Smooth muscle cell (in vitro differentiated cells): ENCODE data around the gene ORM1. TPM values are rescaled to one million over a fixed set of nuclear protein-coding genes. Genes with fewer than 3 reads are reported as not detected.

Source experiments
- DNase-seq: peaks from one replicate; lab custom pipeline; 2025; ENCODE audit not compliant: unreplicated experiment; lab: John Stamatoyannopoulos, UW
- H2AFZ ChIP-seq: fragments of 200-600 bp; sonication (generic); 2 replicates; pipeline ENCODE4 v1.6.0; 2016; ENCODE audit warnings: antibody characterized with exemption, low read depth, mild to moderate bottlenecking
- H3F3A ChIP-seq: fragments of 200-600 bp; sonication (generic); 2 replicates; pipeline ENCODE4 v1.6.0; 2017; ENCODE audit warnings: antibody characterized with exemption, low read depth
- H3K27ac ChIP-seq: fragments of 200-600 bp; sonication (generic); 2 replicates; pipeline ENCODE4 v1.5.1; 2016; ENCODE audit warnings: low read depth, mild to moderate bottlenecking
- H3K27me3 ChIP-seq: fragments of 200-600 bp; sonication (generic); 2 replicates; pipeline ENCODE4 v1.6.1; 2016; ENCODE audit warnings: low read depth, mild to moderate bottlenecking
- H3K36me3 ChIP-seq: fragments of 200-600 bp; sonication (generic); 2 replicates; pipeline ENCODE4 v1.5.1; 2016; ENCODE audit warnings: low read depth
- H3K4me1 ChIP-seq: fragments of 200-600 bp; sonication (generic); 2 replicates; pipeline ENCODE4 v1.5.1; 2016; ENCODE audit warnings: low read depth
- H3K4me2 ChIP-seq: fragments of 200-600 bp; sonication (generic); 2 replicates; pipeline ENCODE4 v1.6.0; 2016; ENCODE audit warnings: mild to moderate bottlenecking
- H3K4me3 ChIP-seq: fragments of 200-600 bp; sonication (generic); 2 replicates; pipeline ENCODE4 v1.5.1; 2016; ENCODE audit warnings: mild to moderate bottlenecking
- H3K79me2 ChIP-seq: fragments of 200-600 bp; sonication (generic); 2 replicates; pipeline ENCODE4 v1.6.0; 2016; ENCODE audit warnings: low read depth, mild to moderate bottlenecking
- H3K9ac ChIP-seq: fragments of 200-600 bp; sonication (generic); 2 replicates; pipeline ENCODE4 v1.6.0; 2016; ENCODE audit warnings: low read depth
- H3K9me3 ChIP-seq: fragments of 200-600 bp; sonication (generic); replicated peaks from 2 replicates; pipeline ENCODE4 v1.5.1; 2016; ENCODE audit warnings: low read depth
- H4K20me1 ChIP-seq: fragments of 200-600 bp; sonication (generic); 2 replicates; pipeline ENCODE4 v1.6.0; 2016; ENCODE audit warnings: low read depth
- CTCF ChIP-seq: fragments of 200-600 bp; sonication (generic); IDR thresholded peaks from 2 replicates; pipeline ENCODE4 v1.5.1; 2017; ENCODE audit warnings: borderline replicate concordance, mild to moderate bottlenecking, antibody characterized with exemption; ENCODE audit not compliant: insufficient read depth, poor library complexity, severe bottlenecking
- WGBS: methylation state at CpG from one replicate; pipeline ENCODE4 v1.1.7; 2016; ENCODE audit warnings: low lambda C conversion rate; 5-methylcytosine and 5-hydroxymethylcytosine counted together
- polyA plus RNA-seq: library from polyadenylated mRNA; unstranded; fragments of >200 nt; fragmentation: Nextera tagmentation; extraction: Ambion mirVana; gene quantifications from 2 replicates; pipeline ENCODE4 v1.2.1, GENCODE V29; 2016
- total RNA-seq: library from RNA; depleted of rRNA; stranded (reverse); fragments of >200 nt; gene quantifications from 2 replicates; pipeline ENCODE4 v1.2.3, GENCODE V29; 2014

Gene ORM1
- total and polyA plus RNA-seq, 2 experiments from 2014 or later, result 0.74 TPM; not detected in 1

DNA sequence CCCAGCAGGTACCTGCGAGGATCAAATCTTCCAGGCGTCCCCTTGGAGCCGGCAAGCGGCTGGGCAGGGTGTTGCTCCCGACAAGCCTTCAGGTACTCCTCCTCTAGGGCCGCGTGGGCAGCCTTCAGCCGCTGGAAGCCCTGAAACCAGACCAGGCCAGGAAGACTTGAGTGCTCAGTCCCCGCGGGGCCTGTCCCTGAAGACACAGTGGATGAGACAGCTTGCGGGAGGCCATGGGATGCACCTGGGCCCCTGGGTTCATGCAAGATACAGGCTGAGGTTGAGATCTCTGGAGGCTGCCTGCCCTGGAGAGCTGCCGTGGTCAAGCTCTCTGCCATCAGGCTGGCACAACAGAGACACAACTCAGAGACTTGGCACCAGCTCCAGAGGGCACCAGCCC, 39.5 kb downstream of the ORM1 start:
- Histone ChIP-seq H3K79me2 (no peaks in the 10 kb centered on the region), H3K4me3 (no peak overlapping the region), H3K9me3 (no peaks in the 10 kb centered on the region), H2AFZ (no peak overlapping the region), H3K27ac (no peak overlapping the region), H3K4me1 (no peaks in the 10 kb centered on the region), H3K4me2 (no peak overlapping the region), H3K36me3 (peaks cover 9% of the 10 kb centered on the region), H3F3A (peaks cover 14% of the 10 kb centered on the region), H4K20me1 (no peaks in the 10 kb centered on the region), H3K9ac (no peak overlapping the region), H3K27me3 (no peaks in the 10 kb centered on the region)
- DNase-seq, result no peak
- WGBS, result 97% methylated on average over 12 of the region's 12 CpGs
- no peak for TF ChIP-seq CTCF

DNA sequence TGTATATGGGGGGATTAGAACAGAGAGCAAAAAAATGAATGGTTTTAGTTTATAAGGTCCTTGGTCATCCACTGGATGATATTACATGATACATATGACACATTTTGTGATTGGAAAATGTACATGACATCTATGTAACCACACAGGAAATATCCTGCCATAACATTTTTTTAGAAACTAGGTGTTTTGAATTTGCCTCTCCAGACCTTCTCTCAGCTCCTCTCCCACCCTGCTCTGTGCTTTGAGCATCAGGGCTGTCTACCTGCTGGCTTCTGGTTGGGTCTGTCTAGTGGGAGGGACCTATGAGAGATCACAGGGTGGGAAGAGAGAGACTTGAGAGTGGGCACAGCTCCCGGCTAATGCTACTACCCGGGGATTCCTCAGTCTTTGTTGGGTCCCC, 40.5 kb downstream of the ORM1 start:
- Histone ChIP-seq H3K4me3 (no peak overlapping the region), H3K79me2 (no peaks in the 10 kb centered on the region), H2AFZ (no peak overlapping the region), H4K20me1 (no peaks in the 10 kb centered on the region), H3K9ac (no peak overlapping the region), H3K4me1 (no peaks in the 10 kb centered on the region), H3K9me3 (no peaks in the 10 kb centered on the region), H3K27ac (no peak overlapping the region), H3K4me2 (no peak overlapping the region), H3K27me3 (no peaks in the 10 kb centered on the region), H3F3A (peaks cover 14% of the 10 kb centered on the region), H3K36me3 (peaks cover 5% of the 10 kb centered on the region)
- WGBS, result 80% methylated on average over 2 of the region's 2 CpGs
- TF ChIP-seq CTCF, result no peak
- no peak for DNase-seq

- 85% methylated on average over 6 of the region's 6 CpGs for WGBS
Measured at GRCh38 chr9:114364134-114365041, 41.5 kb downstream of the ORM1 start.

More at GRCh38 chr9:114364134-114365041, 41.5 kb downstream of the ORM1 start:
- H3K36me3 ChIP-seq, result peaks cover 4% of the 10 kb centered on the region
- no peak overlapping the region for H3K4me3 ChIP-seq
- H2AFZ ChIP-seq, result no peak overlapping the region
- no peak overlapping the region for H3K27ac ChIP-seq
- no peaks in the 10 kb centered on the region for H4K20me1 ChIP-seq
- H3K79me2 ChIP-seq, result no peaks in the 10 kb centered on the region
- no peaks in the 10 kb centered on the region for H3K4me1 ChIP-seq
- no peak overlapping the region for H3K9ac ChIP-seq
- no peak overlapping the region for H3K4me2 ChIP-seq
- H3F3A ChIP-seq, result peaks cover 14% of the 10 kb centered on the region
- no peak for TF ChIP-seq CTCF
- no peak for DNase-seq
- no peaks in the 10 kb centered on the region for H3K27me3 ChIP-seq
- H3K9me3 ChIP-seq, result no peaks in the 10 kb centered on the region
